NB4 (cell line): ENCODE results near the gene SMOC2.

Source experiments
- CTCF ChIP-seq: IDR thresholded peaks from one replicate; pipeline ENCODE4 v1.5.1; 2012; ENCODE audit warnings: low read depth, low read length
- MYC ChIP-seq: IDR thresholded peaks from 2 replicates; pipeline ENCODE4 v1.6.1; 2011; ENCODE audit warnings: low read depth, low read length
- POLR2A ChIP-seq: IDR thresholded peaks from 2 replicates; pipeline ENCODE4 v1.6.1; 2011; ENCODE audit warnings: mild to moderate bottlenecking; ENCODE audit not compliant: insufficient read length; ENCODE audit errors: extremely low read depth
- TF ChIP-seq, protein P1 (sequence below): IDR thresholded peaks from 2 replicates; pipeline ENCODE4 v1.6.1; 2011; ENCODE audit warnings: low read depth, low read length

- TF ChIP-seq MYC, result no peak
- TF ChIP-seq CTCF, result no peak
- TF ChIP-seq POLR2A, result no peak
- TF ChIP-seq, protein P1, sequence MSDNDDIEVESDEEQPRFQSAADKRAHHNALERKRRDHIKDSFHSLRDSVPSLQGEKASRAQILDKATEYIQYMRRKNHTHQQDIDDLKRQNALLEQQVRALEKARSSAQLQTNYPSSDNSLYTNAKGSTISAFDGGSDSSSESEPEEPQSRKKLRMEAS, result no peak
Observed at GRCh38 chr6:168428863-168429262, 12.1 kb upstream of the SMOC2 start.
